ENCODE measurements around the gene SLIT1. TPM values are rescaled to one million over a fixed set of nuclear protein-coding genes. Genes with fewer than 3 reads are reported as not detected.

The SLIT1 gene
- total RNA-seq, 2 donors from 2014 or later, result 0.56 to 2.0 TPM

- Mint-ChIP-seq H3K9me3 (no peaks in the 10 kb centered on the region), H3K4me1 (no peaks in the 10 kb centered on the region), H3K4me3 (no peak overlapping the region), H3K36me3 (ENCODE audit: low read depth) (no peaks in the 10 kb centered on the region), H3K27ac (no peak overlapping the region), H3K27me3 (peaks cover 8% of the 10 kb centered on the region)
- ATAC-seq (replicated peaks), result no peak
These were observed 14.8 kb downstream of the SLIT1 start for GRCh38 chr10:97171001-97171400.

- Mint-ChIP-seq H3K27ac (no peak overlapping the region), H3K4me3 (no peak overlapping the region), H3K36me3 (ENCODE audit: low read depth) (no peaks in the 10 kb centered on the region), H3K4me1 (no peaks in the 10 kb centered on the region), H3K9me3 (no peaks in the 10 kb centered on the region), H3K27me3 (peaks cover 4% of the 10 kb centered on the region)
- ATAC-seq (replicated peaks), result no peak
These were observed 15.7 kb downstream of the SLIT1 start for GRCh38 chr10:97169911-97170693.

- H3K27me3 Mint-ChIP-seq, result peaks cover 4% of the 10 kb centered on the region
- ATAC-seq (replicated peaks), result no peak
- H3K9me3 Mint-ChIP-seq, result no peaks in the 10 kb centered on the region
- H3K4me3 Mint-ChIP-seq, result no peak overlapping the region
- H3K4me1 Mint-ChIP-seq, result no peaks in the 10 kb centered on the region
- H3K36me3 Mint-ChIP-seq (ENCODE audit: low read depth), result no peaks in the 10 kb centered on the region
- H3K27ac Mint-ChIP-seq, result no peak overlapping the region
These were observed 16.7 kb downstream of the SLIT1 start for GRCh38 chr10:97169063-97169462.

- Mint-ChIP-seq H3K9me3 (no peaks in the 10 kb centered on the region), H3K4me3 (no peak overlapping the region), H3K27ac (no peak overlapping the region), H3K4me1 (no peaks in the 10 kb centered on the region), H3K27me3 (peaks cover 4% of the 10 kb centered on the region), H3K36me3 (ENCODE audit: low read depth) (no peaks in the 10 kb centered on the region)
- ATAC-seq (replicated peaks), result no peak
These were observed 17.1 kb downstream of the SLIT1 start for GRCh38 chr10:97168645-97169044.

- Mint-ChIP-seq H3K4me3 (no peak overlapping the region), H3K36me3 (ENCODE audit: low read depth) (no peaks in the 10 kb centered on the region), H3K27ac (no peak overlapping the region), H3K9me3 (no peaks in the 10 kb centered on the region), H3K27me3 (no peaks in the 10 kb centered on the region), H3K4me1 (no peaks in the 10 kb centered on the region)
- ATAC-seq (replicated peaks), result no peak
These were observed 20.3 kb downstream of the SLIT1 start for GRCh38 chr10:97165499-97165898.

- Mint-ChIP-seq H3K36me3 (ENCODE audit: low read depth) (no peaks in the 10 kb centered on the region), H3K27me3 (no peaks in the 10 kb centered on the region), H3K9me3 (no peaks in the 10 kb centered on the region), H3K4me3 (no peak overlapping the region), H3K4me1 (no peaks in the 10 kb centered on the region), H3K27ac (no peak overlapping the region)
- no peak for ATAC-seq (replicated peaks)
These were observed 21.8 kb downstream of the SLIT1 start for GRCh38 chr10:97163781-97164501.

- Mint-ChIP-seq H3K36me3 (ENCODE audit: low read depth) (no peaks in the 10 kb centered on the region), H3K4me3 (no peak overlapping the region), H3K27me3 (no peaks in the 10 kb centered on the region), H3K9me3 (no peaks in the 10 kb centered on the region), H3K4me1 (no peaks in the 10 kb centered on the region), H3K27ac (no peak overlapping the region)
- ATAC-seq (replicated peaks), result no peak
These were observed 22.6 kb downstream of the SLIT1 start for GRCh38 chr10:97163181-97163580.

- no peak overlapping the region for H3K4me3 Mint-ChIP-seq
- H3K4me1 Mint-ChIP-seq, result no peaks in the 10 kb centered on the region
- H3K36me3 Mint-ChIP-seq (ENCODE audit: low read depth), result no peaks in the 10 kb centered on the region
- H3K27ac Mint-ChIP-seq, result no peak overlapping the region
- H3K9me3 Mint-ChIP-seq, result no peaks in the 10 kb centered on the region
- H3K27me3 Mint-ChIP-seq, result no peaks in the 10 kb centered on the region
- ATAC-seq (replicated peaks), result no peak
These were observed 26.0 kb downstream of the SLIT1 start for GRCh38 chr10:97159646-97160305.

- H3K4me3 Mint-ChIP-seq, result no peak overlapping the region
- H3K9me3 Mint-ChIP-seq, result no peaks in the 10 kb centered on the region
These were observed 28.1 kb downstream of the SLIT1 start for GRCh38 chr10:97157578-97158095.

GRCh38 chr10:97154781-97155180 is 31.0 kb downstream of the SLIT1 start:
- Mint-ChIP-seq H3K27me3 (peaks cover 2% of the 10 kb centered on the region), H3K4me3 (no peak overlapping the region), H3K9me3 (no peaks in the 10 kb centered on the region), H3K4me1 (no peaks in the 10 kb centered on the region), H3K36me3 (ENCODE audit: low read depth) (no peaks in the 10 kb centered on the region), H3K27ac (no peak overlapping the region)
- ATAC-seq (replicated peaks), result no peak

More at GRCh38 chr10:97157578-97158095, 28.1 kb downstream of the SLIT1 start:
- H3K36me3 Mint-ChIP-seq (ENCODE audit: low read depth), result no peaks in the 10 kb centered on the region
- no peak for ATAC-seq (replicated peaks)
- no peak overlapping the region for H3K27ac Mint-ChIP-seq
- H3K4me1 Mint-ChIP-seq, result no peaks in the 10 kb centered on the region
- no peaks in the 10 kb centered on the region for H3K27me3 Mint-ChIP-seq

GRCh38 chr10:97154162-97154561 is 31.6 kb downstream of the SLIT1 start:
- H3K27ac Mint-ChIP-seq, result no peak overlapping the region
- H3K4me3 Mint-ChIP-seq, result no peak overlapping the region
- peaks cover 3% of the 10 kb centered on the region for H3K27me3 Mint-ChIP-seq
- H3K36me3 Mint-ChIP-seq (ENCODE audit: low read depth), result no peaks in the 10 kb centered on the region
- no peaks in the 10 kb centered on the region for H3K4me1 Mint-ChIP-seq
- no peak for ATAC-seq (replicated peaks)
- no peaks in the 10 kb centered on the region for H3K9me3 Mint-ChIP-seq

- peaks cover 3% of the 10 kb centered on the region for H3K27me3 Mint-ChIP-seq
These were observed 32.4 kb downstream of the SLIT1 start for GRCh38 chr10:97153270-97153850.

GRCh38 chr10:97151307-97151914 is 34.3 kb downstream of the SLIT1 start:
- Mint-ChIP-seq H3K27ac (no peak overlapping the region), H3K4me1 (no peaks in the 10 kb centered on the region), H3K4me3 (no peak overlapping the region), H3K27me3 (peaks cover 3% of the 10 kb centered on the region), H3K36me3 (ENCODE audit: low read depth) (no peaks in the 10 kb centered on the region), H3K9me3 (no peaks in the 10 kb centered on the region)
- ATAC-seq (replicated peaks), result no peak

More at GRCh38 chr10:97153270-97153850, 32.4 kb downstream of the SLIT1 start:
- no peaks in the 10 kb centered on the region for H3K4me1 Mint-ChIP-seq
- H3K9me3 Mint-ChIP-seq, result no peaks in the 10 kb centered on the region
- no peaks in the 10 kb centered on the region for H3K36me3 Mint-ChIP-seq (ENCODE audit: low read depth)
- H3K4me3 Mint-ChIP-seq, result no peak overlapping the region
- no peak for ATAC-seq (replicated peaks)
- H3K27ac Mint-ChIP-seq, result no peak overlapping the region

- Mint-ChIP-seq H3K9me3 (no peaks in the 10 kb centered on the region), H3K27me3 (peaks cover 3% of the 10 kb centered on the region), H3K4me1 (no peaks in the 10 kb centered on the region), H3K36me3 (ENCODE audit: low read depth) (no peaks in the 10 kb centered on the region), H3K27ac (no peak overlapping the region), H3K4me3 (no peak overlapping the region)
- ATAC-seq (replicated peaks), result no peak
These were observed 35.1 kb downstream of the SLIT1 start for GRCh38 chr10:97150616-97151015.
